DOHH2 (cell line): ENCODE results near the gene MTRF1.
A peak's percentile ranks its signal among the peaks of the same experiment; 100 is the strongest.

Experiments used
- H3F3A ChIP-seq: fragments of 200-600 bp; sonication (generic), shearing (Covaris generic); 2 replicates; pipeline ENCODE4 v1.6.0; 2016; ENCODE audit warnings: antibody characterized with exemption, mild to moderate bottlenecking; ENCODE audit not compliant: control insufficient read depth, insufficient read depth
- H3K27ac ChIP-seq: fragments of 200-600 bp; sonication (generic); 2 replicates; pipeline ENCODE4 v1.5.1; 2014; ENCODE audit warnings: low read depth, mild to moderate bottlenecking, low read length, moderate library complexity
- H3K27me3 ChIP-seq: fragments of 200-600 bp; sonication (generic); 2 replicates; pipeline ENCODE4 v1.6.1; 2014; ENCODE audit warnings: mild to moderate bottlenecking, low read length, mixed read lengths; ENCODE audit not compliant: control insufficient read depth
- H3K36me3 ChIP-seq: fragments of 200-600 bp; sonication (generic); 2 replicates; pipeline ENCODE4 v1.6.1; 2014; ENCODE audit warnings: mild to moderate bottlenecking, low read length, moderate library complexity, mixed read lengths; ENCODE audit not compliant: control insufficient read depth
- H3K4me1 ChIP-seq: fragments of 200-600 bp; sonication (generic); 2 replicates; pipeline ENCODE4 v1.6.1; 2014; ENCODE audit warnings: mild to moderate bottlenecking, low read length, mixed read lengths; ENCODE audit not compliant: control insufficient read depth
- H3K4me2 ChIP-seq: fragments of 200-600 bp; sonication (generic); 2 replicates; pipeline ENCODE4 v1.6.0; 2014; ENCODE audit warnings: mild to moderate bottlenecking, low read length, moderate library complexity
- H3K4me3 ChIP-seq: fragments of 200-600 bp; sonication (generic); 2 replicates; pipeline ENCODE4 v1.5.1; 2014; ENCODE audit warnings: mild to moderate bottlenecking, low read length, mixed read lengths
- H3K79me2 ChIP-seq: fragments of 200-600 bp; sonication (generic); 2 replicates; pipeline ENCODE4 v1.6.1; 2014; ENCODE audit warnings: mild to moderate bottlenecking, low read length, mixed read lengths; ENCODE audit not compliant: control insufficient read depth
- H3K9me2 ChIP-seq: fragments of 200-600 bp; sonication (generic); replicated peaks from 2 replicates; pipeline ENCODE4 v1.6.1; 2014; ENCODE audit warnings: mild to moderate bottlenecking, low read length, mixed read lengths; ENCODE audit not compliant: control insufficient read depth
- H3K9me3 ChIP-seq: fragments of 200-600 bp; sonication (generic); 2 replicates; pipeline ENCODE4 v1.6.1; 2014; ENCODE audit warnings: antibody characterized with exemption, low read length, mixed read lengths; ENCODE audit not compliant: control insufficient read depth, insufficient read depth
- H4K20me1 ChIP-seq: fragments of 200-600 bp; sonication (generic); 2 replicates; pipeline ENCODE4 v1.6.0; 2014; ENCODE audit warnings: low read depth, mild to moderate bottlenecking, antibody characterized with exemption, low read length, moderate library complexity; ENCODE audit not compliant: control insufficient read depth, insufficient read depth
- CTCF ChIP-seq: fragments of 200-600 bp; sonication (generic); IDR thresholded peaks from one replicate; pipeline ENCODE4 v1.5.1; 2014; ENCODE audit warnings: antibody characterized with exemption, mild to moderate bottlenecking, low read depth, low read length; ENCODE audit not compliant: poor library complexity, severe bottlenecking
- EZH2phosphoT487 ChIP-seq: fragments of 200-600 bp; sonication (generic); IDR thresholded peaks from 2 replicates; pipeline ENCODE4 v1.6.1; 2017; ENCODE audit warnings: borderline replicate concordance, mild to moderate bottlenecking, antibody characterized with exemption, low read length, moderate library complexity, mixed read lengths

The MTRF1 gene

DNA sequence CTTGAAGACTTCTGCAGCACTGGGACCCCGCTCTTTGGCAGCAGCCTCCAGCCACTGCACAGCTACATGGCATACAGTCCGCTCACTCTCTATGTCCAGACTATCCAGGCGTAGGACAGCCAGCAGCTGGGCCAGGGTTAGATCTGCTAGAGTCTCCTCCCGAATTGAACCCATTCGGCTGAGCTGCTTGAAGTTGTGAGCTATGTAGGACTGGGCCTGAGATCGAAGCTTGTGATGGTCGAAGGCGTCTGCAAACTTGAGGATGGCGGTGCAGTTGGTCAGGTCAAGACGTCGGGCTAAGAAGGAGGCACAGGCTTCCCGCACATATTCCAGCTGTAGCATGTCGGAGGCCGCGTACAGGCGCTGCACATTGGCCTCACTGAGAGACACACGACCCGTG lies 69.9 kb downstream of the MTRF1 start:
- Histone ChIP-seq H3K9me2 (no peaks in the 10 kb centered on the region), H3K4me2 (peak overlapping the region; percentile 65), H3K4me1 (peaks cover 45% of the 10 kb centered on the region), H3K36me3 (peaks cover 24% of the 10 kb centered on the region), H3K9me3 (peaks cover 7% of the 10 kb centered on the region; the same call in 1 of the 2 replicates), H4K20me1 (no peaks in the 10 kb centered on the region), H3K79me2 (peaks cover 16% of the 10 kb centered on the region), H3K27me3 (no peaks in the 10 kb centered on the region), H3F3A (no peaks in the 10 kb centered on the region), H3K27ac (no peak overlapping the region), H3K4me3 (peak overlapping the region; percentile 77)
- TF ChIP-seq EZH2phosphoT487, result no peak
- TF ChIP-seq CTCF, result no peak

- Histone ChIP-seq H3K4me1 (peaks cover 2% of the 10 kb centered on the region; the same call in 1 of the 2 replicates), H3F3A (no peaks in the 10 kb centered on the region), H3K9me3 (0 out of 2 replicates have a peak, but pooled peaks cover 6% of the 10 kb centered on the region), H4K20me1 (no peaks in the 10 kb centered on the region), H3K27me3 (no peaks in the 10 kb centered on the region), H3K4me3 (no peak overlapping the region), H3K4me2 (no peak overlapping the region), H3K36me3 (peaks cover 24% of the 10 kb centered on the region), H3K27ac (no peak overlapping the region), H3K79me2 (peaks cover 12% of the 10 kb centered on the region), H3K9me2 (no peaks in the 10 kb centered on the region)
- no peak for TF ChIP-seq EZH2phosphoT487
- TF ChIP-seq CTCF, result no peak
Measured at GRCh38 chr13:41188584-41188983, 74.8 kb downstream of the MTRF1 start.

- H3K9me2 ChIP-seq, result no peaks in the 10 kb centered on the region
- H4K20me1 ChIP-seq, result no peaks in the 10 kb centered on the region
- H3K4me2 ChIP-seq, result no peak overlapping the region
- no peaks in the 10 kb centered on the region for H3K79me2 ChIP-seq
- H3K9me3 ChIP-seq, result no peaks in the 10 kb centered on the region
- no peaks in the 10 kb centered on the region for H3K4me1 ChIP-seq
- H3K27me3 ChIP-seq, result no peaks in the 10 kb centered on the region
- peaks cover 11% of the 10 kb centered on the region; the same call in 1 of the 2 replicates for H3K36me3 ChIP-seq
- H3K27ac ChIP-seq, result no peak overlapping the region
- H3K4me3 ChIP-seq, result no peak overlapping the region
- TF ChIP-seq EZH2phosphoT487 (no peak), CTCF (no peak)
- H3F3A ChIP-seq, result no peaks in the 10 kb centered on the region
Measured at GRCh38 chr13:41186481-41186880, 76.9 kb downstream of the MTRF1 start.

GRCh38 chr13:41182231-41182630 lies 81.1 kb downstream of the MTRF1 start:
- Histone ChIP-seq H3K27me3 (no peaks in the 10 kb centered on the region), H3K36me3 (no peaks in the 10 kb centered on the region), H3K4me3 (no peak overlapping the region), H3K4me2 (no peak overlapping the region), H3K79me2 (no peaks in the 10 kb centered on the region), H3K27ac (no peak overlapping the region), H3F3A (no peaks in the 10 kb centered on the region), H3K4me1 (no peaks in the 10 kb centered on the region), H4K20me1 (no peaks in the 10 kb centered on the region), H3K9me2 (no peaks in the 10 kb centered on the region), H3K9me3 (no peaks in the 10 kb centered on the region)
- TF ChIP-seq CTCF (no peak), EZH2phosphoT487 (no peak)
